SH-SY5Y (cell line): ENCODE results near the gene CPZ.

Experiments
- GATA2 ChIP-seq: IDR thresholded peaks from 2 replicates; pipeline ENCODE4 v1.6.1; 2011; ENCODE audit warnings: mild to moderate bottlenecking, low read depth, low read length
- GATA3 ChIP-seq: IDR thresholded peaks from 2 replicates; pipeline ENCODE4 v1.6.1; 2011; ENCODE audit warnings: low read depth, mild to moderate bottlenecking, low read length, moderate library complexity

DNA sequence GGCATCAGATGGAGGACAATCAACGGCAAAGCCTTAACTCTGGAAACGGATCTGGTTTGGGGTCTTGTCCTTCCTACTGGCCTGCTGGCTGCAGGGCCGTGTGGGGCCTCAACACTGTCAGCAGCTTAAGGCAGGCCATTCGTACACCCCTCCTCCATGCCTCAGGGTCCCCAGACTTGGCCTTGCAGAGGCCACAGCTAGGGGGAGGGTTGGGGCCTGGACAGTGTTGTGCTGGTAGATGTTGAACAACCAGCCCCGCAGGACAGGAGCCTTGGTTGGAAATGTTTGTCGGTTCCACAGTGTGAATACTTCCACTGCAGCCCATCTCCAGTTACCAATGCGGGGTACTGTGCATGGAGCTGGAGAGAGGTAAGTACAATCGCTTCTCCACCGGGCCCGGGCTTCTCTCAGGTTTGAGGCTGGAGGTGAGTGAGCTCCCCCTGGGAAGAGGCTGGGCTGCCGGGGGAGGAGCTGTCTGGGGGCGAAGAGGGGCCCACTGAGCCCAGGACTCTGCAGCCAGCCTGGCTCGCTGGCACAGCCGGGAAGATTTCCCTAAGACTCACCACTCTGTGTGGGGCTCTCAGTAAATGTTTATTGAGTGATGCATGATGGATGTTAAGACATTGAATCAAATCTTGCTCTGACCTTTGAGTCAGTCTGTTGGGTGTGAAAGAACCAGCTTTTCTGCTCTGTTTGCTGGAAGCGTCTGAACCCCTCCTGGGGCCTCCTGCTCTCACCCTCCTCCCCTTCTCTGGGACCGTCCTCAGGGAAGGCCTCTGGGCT, 32.1 kb upstream of the CPZ start:
- no peak for TF ChIP-seq GATA2
- no peak for TF ChIP-seq GATA3
